Ascending aorta (tissue), 2 donors: ENCODE data around the gene PID1. TPM values are rescaled to one million over a fixed set of nuclear protein-coding genes. Genes with fewer than 3 reads are reported as not detected.

ENCODE experiments used
- DNase-seq, 2 donors: peaks; one replicate each; pipeline ENCODE4 v3.0.0-alpha.2; 2019; ENCODE audit warnings: low spot score in 2 of 2
- H3K27ac ChIP-seq, 2 donors: fragments of 200-600 bp; sonication (generic); one replicate each; pipeline ENCODE4 v1.5.1; 2016 to 2017; ENCODE audit warnings: mild to moderate bottlenecking in 1 of 2
- H3K27me3 ChIP-seq: fragments of 200-600 bp; sonication (generic); one replicate; pipeline ENCODE4 v1.5.1; 2017
- H3K36me3 ChIP-seq, 2 donors: fragments of 200-600 bp; sonication (generic); one replicate each; pipeline ENCODE4 v1.5.1; 2016
- H3K4me1 ChIP-seq, 2 donors: fragments of 200-600 bp; sonication (generic); one replicate each; pipeline ENCODE4 v1.5.1; 2016 to 2017; ENCODE audit warnings: mild to moderate bottlenecking in 1 of 2
- H3K4me3 ChIP-seq, 2 donors: fragments of 200-600 bp; sonication (generic); one replicate each; pipeline ENCODE4 v1.5.1; 2016 to 2017; ENCODE audit warnings: mild to moderate bottlenecking in 1 of 2
- H3K9me3 ChIP-seq, 2 donors: fragments of 200-600 bp; sonication (generic); one replicate each; pipeline ENCODE4 v1.5.1; 2016
- intact Hi-C: fragments of 100-400 bp; cut with DNase I; formaldehyde crosslinking; loops from one replicate; pipeline ENCODE4 v1.15.1; 2023
- total RNA-seq: library from RNA; depleted of rRNA; stranded (reverse); fragments of >200 nt; gene quantifications from one replicate; pipeline ENCODE4 v1.1.0, GENCODE V29; 2016
- TF ChIP-seq, protein P1 (sequence below), 3 experiments: fragments of 200-600 bp in 2 of 3; fragments of 450-650 bp in 1 of 3; sonication (generic) in 2 of 3; IDR thresholded peaks; one replicate each; pipeline ENCODE4 v1.5.1; 2016 to 2019; ENCODE audit warnings: antibody characterized with exemption in 3 of 3, mild to moderate bottlenecking in 1 of 3, moderate library complexity in 1 of 3

PID1 gene
- total RNA-seq, 1 donor from 2014 or later: 38.4 TPM

DNA sequence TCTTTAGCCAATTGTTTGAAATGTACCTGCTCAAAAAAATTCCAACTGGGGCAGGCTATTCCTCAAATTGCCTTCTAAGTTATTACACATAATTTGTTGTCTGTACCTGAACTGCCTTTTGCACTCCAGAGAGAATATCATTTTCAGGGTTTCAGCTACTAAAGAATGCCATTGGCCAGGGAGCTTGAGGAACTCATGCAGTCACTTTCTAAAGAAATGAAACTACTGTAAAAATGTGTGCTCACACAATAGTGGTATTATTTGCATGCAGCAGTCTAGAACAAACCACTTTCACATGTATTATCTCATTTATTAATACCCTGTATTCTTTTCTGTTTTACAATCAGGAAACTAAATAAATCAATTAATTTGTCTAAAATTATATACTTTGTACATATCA is 152.2 kb downstream of the PID1 start:
- H3K4me3 ChIP-seq: no peak overlapping the region

DNA sequence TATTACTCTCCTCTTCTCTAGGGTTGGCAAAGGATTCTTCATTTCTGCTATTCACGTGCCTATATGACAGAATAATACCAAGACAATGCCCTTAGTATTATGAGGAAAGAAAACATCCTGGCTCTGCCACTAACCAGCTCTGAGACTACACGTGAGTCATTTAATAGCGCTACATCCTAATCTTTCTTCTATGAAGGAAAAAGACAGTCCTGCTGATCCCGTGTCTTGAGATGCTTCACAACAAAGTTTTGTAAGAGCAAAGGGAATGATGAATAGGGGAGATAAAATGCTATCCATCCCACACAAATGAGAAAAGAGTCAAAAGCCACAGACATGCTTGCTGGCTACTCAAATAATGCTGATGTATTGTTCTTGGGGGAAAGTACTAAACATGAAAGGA is 152.8 kb downstream of the PID1 start:
- Histone ChIP-seq H3K27me3 (no peaks in the 10 kb centered on the region), H3K4me3 (no peak overlapping the region), H3K36me3 (no peaks in the 10 kb centered on the region), H3K4me1 (no peaks in the 10 kb centered on the region), H3K27ac (no peak overlapping the region), H3K9me3 (no peaks in the 10 kb centered on the region)
- TF ChIP-seq, protein P1, sequence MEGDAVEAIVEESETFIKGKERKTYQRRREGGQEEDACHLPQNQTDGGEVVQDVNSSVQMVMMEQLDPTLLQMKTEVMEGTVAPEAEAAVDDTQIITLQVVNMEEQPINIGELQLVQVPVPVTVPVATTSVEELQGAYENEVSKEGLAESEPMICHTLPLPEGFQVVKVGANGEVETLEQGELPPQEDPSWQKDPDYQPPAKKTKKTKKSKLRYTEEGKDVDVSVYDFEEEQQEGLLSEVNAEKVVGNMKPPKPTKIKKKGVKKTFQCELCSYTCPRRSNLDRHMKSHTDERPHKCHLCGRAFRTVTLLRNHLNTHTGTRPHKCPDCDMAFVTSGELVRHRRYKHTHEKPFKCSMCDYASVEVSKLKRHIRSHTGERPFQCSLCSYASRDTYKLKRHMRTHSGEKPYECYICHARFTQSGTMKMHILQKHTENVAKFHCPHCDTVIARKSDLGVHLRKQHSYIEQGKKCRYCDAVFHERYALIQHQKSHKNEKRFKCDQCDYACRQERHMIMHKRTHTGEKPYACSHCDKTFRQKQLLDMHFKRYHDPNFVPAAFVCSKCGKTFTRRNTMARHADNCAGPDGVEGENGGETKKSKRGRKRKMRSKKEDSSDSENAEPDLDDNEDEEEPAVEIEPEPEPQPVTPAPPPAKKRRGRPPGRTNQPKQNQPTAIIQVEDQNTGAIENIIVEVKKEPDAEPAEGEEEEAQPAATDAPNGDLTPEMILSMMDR (IDR thresholded peaks at IDR 0.05): no peak
- DNase-seq: no peak
- intact Hi-C loops: no loop called here

More for the DNA sequence above, 152.2 kb downstream of the PID1 start:
- TF ChIP-seq, protein P1 (IDR thresholded peaks at IDR 0.05): no peak
- peaks cover 0 to under 1% of the 10 kb centered on the region in 2 donors for H3K36me3 ChIP-seq
- DNase-seq: no peak
- no peaks in the 10 kb centered on the region for H3K27me3 ChIP-seq
- intact Hi-C loops: no loop called here
- no peak overlapping the region for H3K27ac ChIP-seq
- H3K9me3 ChIP-seq: no peaks in the 10 kb centered on the region
- no peaks in the 10 kb centered on the region for H3K4me1 ChIP-seq

DNA sequence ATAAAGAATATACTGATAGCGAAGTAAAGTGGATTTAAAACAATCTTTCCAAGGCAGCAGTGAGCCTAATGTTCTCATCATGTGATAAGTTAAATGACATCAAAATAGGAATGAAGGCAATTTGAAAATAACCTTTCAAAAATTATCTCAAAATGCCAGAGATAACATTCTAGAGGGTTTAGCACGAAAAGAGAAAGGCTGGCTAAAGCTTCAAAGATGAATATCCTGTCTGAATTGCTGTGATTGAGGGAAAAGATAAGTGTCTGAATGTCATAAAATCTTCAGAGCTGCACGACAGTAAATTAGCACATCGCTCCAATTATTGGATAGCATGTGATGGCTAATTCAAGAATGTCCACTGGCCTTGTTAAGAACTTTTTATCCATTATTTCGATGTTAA is 159.3 kb downstream of the PID1 start:
- TF ChIP-seq, protein P1 (IDR thresholded peaks at IDR 0.05): no peak
- no peak overlapping the region for H3K27ac ChIP-seq

DNA sequence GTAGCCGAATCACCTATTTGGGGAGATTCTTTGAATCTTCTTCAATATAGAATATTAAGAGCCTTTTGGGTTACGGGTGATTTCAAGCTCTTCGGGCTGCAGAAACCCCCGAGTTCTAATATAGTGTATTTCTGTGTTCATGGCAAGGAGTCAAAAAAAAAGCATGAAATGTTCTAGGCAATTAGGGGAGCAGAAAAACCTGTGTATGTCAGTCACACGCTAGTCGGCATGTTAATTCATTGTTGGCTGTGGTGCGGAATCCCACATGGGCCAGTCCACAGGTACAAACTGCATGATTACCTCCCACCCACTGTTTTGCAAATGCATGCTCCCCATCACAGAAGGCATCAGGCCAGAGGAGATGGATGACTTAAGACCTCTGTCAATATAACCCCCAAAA is 161.9 kb downstream of the PID1 start:
- intact Hi-C loops: no loop called here
- no peak overlapping the region for H3K27ac ChIP-seq
- no peak for DNase-seq
- no peaks in the 10 kb centered on the region for H3K4me1 ChIP-seq
- TF ChIP-seq, protein P1 (IDR thresholded peaks at IDR 0.05): no peak
- no peaks in the 10 kb centered on the region for H3K27me3 ChIP-seq
- H3K4me3 ChIP-seq: no peak overlapping the region
- no peaks in the 10 kb centered on the region for H3K36me3 ChIP-seq
- no peaks in the 10 kb centered on the region for H3K9me3 ChIP-seq

More for the DNA sequence above, 159.3 kb downstream of the PID1 start:
- Histone ChIP-seq H3K36me3 (no peaks in the 10 kb centered on the region), H3K4me1 (no peaks in the 10 kb centered on the region), H3K4me3 (no peak overlapping the region), H3K9me3 (no peaks in the 10 kb centered on the region), H3K27me3 (no peaks in the 10 kb centered on the region)
- intact Hi-C loops: no loop called here
- DNase-seq: no peak

DNA sequence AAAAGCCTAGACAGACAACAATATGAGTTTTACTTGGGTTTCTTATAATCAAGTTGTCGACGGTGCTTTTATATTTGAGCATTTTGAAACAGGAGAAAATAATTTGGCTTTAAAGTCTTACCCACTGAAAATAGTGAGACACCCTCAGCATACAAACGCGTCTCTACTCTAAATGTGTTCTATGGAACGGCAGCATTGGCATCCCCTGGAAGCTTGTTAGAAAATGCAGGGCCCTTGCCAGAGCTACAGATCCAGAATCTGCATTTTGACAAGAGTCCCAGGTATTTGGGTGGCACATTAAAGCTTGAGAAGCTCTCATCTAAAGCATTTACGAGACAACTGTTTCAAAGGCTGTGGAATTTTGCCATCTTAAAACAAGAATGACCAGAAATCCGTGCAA is 163.5 kb downstream of the PID1 start:
- TF ChIP-seq, protein P1 (IDR thresholded peaks at IDR 0.05): no peak

DNA sequence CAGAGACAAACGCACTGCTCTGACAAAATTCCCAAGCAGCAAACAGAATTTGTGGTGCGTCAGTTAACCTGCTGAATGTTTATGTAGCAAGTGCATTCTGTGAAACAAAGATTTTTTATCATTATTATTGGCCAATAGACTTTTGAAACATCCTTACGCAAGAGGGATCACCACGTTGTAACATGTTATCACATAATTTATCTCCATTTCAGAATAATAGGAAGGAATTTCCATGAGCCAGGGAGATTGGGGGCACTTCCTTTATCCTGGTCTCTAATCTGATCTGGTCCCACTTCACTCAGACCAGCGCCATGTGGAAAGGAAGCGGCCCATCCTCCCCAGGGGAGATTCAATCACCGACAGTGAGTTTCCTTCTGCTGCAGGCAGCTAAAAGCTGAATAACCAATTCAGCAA is 166.1 kb downstream of the PID1 start:
- Histone ChIP-seq H3K36me3 (no peaks in the 10 kb centered on the region), H3K27me3 (no peaks in the 10 kb centered on the region), H3K9me3 (no peaks in the 10 kb centered on the region), H3K4me1 (no peaks in the 10 kb centered on the region), H3K4me3 (no peak overlapping the region), H3K27ac (no peak overlapping the region)
- no peak for DNase-seq
- intact Hi-C loops: no loop called here
- TF ChIP-seq, protein P1 (IDR thresholded peaks at IDR 0.05): no peak

More for the DNA sequence above, 163.5 kb downstream of the PID1 start:
- no peaks in the 10 kb centered on the region for H3K4me1 ChIP-seq
- intact Hi-C loops: no loop called here
- H3K36me3 ChIP-seq: no peaks in the 10 kb centered on the region
- DNase-seq: no peak
- H3K27ac ChIP-seq: no peak overlapping the region
- no peak overlapping the region for H3K4me3 ChIP-seq
- no peaks in the 10 kb centered on the region for H3K27me3 ChIP-seq
- no peaks in the 10 kb centered on the region for H3K9me3 ChIP-seq
